GM18511 (cell line): Measurements from ENCODE around the gene LCE5A.
"Not testable (repeated sequence)": the region's sequence is repeated elsewhere in the genome, so short reads cannot be mapped to it uniquely, and the experiment has no call there.

Source experiments
- ATAC-seq: cut with Tn5 transposase; IDR thresholded peaks from one replicate; pipeline ENCODE4 v1.9.1; 2021; ENCODE audit warnings: mild to moderate bottlenecking, moderate library complexity; ENCODE audit not compliant: unreplicated experiment

LCE5A gene, protein sequence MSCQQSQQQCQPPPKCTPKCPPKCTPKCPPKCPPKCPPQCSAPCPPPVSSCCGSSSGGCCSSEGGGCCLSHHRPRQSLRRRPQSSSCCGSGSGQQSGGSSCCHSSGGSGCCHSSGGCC

DNA sequence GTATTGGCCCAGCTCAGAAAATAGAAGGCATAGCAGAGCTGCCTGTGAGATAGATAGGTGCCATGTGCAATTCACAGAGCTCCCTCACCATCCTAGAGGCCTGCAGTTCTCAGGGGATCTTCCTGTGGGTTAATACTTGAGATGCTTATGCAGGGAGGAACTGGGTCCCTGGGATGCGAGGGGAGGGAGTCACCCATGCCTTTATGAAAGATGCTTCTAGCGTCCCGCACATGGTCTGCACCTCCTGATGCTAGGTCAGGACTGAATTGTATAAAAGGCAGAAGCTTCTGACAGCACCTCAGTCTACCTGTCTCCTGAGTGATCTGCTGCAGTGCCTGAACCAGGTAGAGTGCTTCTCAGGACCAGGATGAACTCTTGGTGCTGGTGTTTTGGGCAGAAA is at the start of gene LCE5A:
TSS of gene LCE5A (plus strand) at position 301 of the 400 bp plus-strand sequence. CDS start 732 bp downstream, outside the sequence.
- ATAC-seq = no peak

- ATAC-seq = no peak
Measured at GRCh38 chr1:152461544-152461943, 49.1 kb upstream of the LCE5A start.

GRCh38 chr1:152462636-152463035 is 48.0 kb upstream of the LCE5A start:
- no peak for ATAC-seq

- no peak for ATAC-seq
Measured at GRCh38 chr1:152466217-152466616, 44.4 kb upstream of the LCE5A start.

- ATAC-seq = no peak
Measured at GRCh38 chr1:152473887-152474537, 36.6 kb upstream of the LCE5A start.

- no peak for ATAC-seq
Measured at GRCh38 chr1:152479792-152480595, 30.6 kb upstream of the LCE5A start.

GRCh38 chr1:152481869-152482664 is 28.5 kb upstream of the LCE5A start:
- no peak for ATAC-seq

DNA sequence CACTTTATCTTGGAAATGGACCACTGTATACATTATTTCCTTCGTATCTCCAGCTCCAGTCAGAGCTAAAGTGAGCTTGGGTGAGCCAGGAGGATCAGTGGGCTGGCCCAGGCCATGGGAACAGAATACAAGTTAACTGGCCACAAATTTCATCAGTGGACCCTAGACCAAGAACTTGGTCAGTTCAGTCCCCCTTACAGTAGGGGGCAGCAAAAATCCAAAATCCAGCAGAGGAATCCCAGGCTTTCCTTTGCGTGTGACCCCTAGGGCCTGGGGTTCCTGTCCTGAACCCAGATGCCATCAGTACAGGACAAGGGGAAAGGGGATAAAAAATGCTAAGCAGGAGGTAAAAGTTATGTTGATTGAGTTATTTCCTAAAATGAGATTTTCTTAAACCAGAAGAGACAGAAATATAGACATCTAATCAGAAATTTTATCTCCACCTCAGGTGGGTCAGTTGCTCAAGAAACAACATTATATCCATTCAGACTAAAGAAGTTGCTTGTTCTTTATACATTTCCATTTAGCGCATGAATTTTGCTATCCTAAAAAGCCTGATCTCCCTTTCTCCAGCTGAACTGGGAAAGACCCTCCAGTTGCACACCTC is 24.1 kb upstream of the LCE5A start:
- no peak for ATAC-seq

- no peak for ATAC-seq
Measured at GRCh38 chr1:152487871-152488270, 22.7 kb upstream of the LCE5A start.

GRCh38 chr1:152491537-152491936 is 19.1 kb upstream of the LCE5A start:
- ATAC-seq = not testable (repeated sequence)

- no peak for ATAC-seq
Measured at GRCh38 chr1:152495066-152495675, 15.4 kb upstream of the LCE5A start.

GRCh38 chr1:152497273-152497672 is 13.3 kb upstream of the LCE5A start:
- ATAC-seq = no peak

- ATAC-seq = no peak
Measured at GRCh38 chr1:152501704-152502103, 8.9 kb upstream of the LCE5A start.

GRCh38 chr1:152502496-152503180 is 8.0 kb upstream of the LCE5A start:
- no peak for ATAC-seq

GRCh38 chr1:152505083-152505482 is 5.5 kb upstream of the LCE5A start:
- ATAC-seq = no peak

DNA sequence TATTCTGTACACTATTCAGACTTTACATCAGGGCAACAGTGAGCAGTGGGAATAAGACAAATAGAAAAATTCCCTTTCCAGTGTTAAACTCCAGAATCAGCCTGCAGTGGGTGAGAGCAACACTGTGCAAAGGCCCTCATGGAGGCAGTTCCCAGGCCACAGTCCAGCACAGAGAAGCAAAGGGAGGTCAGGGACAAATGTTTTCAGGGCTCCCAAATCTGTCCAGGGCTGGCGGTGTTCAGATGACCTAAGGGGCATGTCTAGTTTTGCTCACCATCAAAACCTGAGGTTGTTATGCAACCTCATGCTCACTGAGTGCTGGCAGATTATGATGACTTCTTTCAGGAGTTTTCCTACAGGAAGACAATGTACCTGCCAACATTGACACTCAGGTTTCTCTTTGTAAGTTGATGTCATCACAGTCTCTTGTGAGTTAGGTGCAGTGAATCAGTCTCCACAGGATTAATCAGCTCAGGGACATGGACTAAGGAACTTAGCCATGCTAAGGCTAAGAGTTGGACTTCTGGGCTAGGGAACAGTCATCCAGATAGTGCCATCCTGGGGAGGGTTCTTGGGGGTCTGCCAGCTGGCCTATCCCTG is 3.6 kb upstream of the LCE5A start:
- ATAC-seq = no peak

- no peak for ATAC-seq
Measured at GRCh38 chr1:152511596-152511995, 993 bp downstream of the LCE5A start.

DNA sequence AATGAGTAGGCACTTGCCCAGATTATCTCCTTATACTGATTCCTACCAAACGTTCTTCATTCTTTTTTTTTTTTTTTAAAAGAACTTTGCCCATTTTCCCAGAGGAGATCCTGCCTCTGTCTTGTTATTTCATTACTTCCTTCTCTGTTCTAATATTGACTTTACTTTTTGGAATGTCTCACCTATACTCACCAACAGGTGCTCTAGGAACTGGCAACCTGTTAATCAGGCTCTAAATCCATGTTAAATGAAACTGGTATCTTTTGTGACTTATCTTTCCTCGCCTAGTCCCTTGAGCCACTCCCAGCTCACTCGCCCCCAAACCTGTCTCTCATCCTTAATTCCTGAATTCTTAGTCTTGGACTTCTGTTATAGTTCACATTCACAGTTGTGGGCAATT is 2.5 kb downstream of the LCE5A start:
- ATAC-seq = no peak

DNA sequence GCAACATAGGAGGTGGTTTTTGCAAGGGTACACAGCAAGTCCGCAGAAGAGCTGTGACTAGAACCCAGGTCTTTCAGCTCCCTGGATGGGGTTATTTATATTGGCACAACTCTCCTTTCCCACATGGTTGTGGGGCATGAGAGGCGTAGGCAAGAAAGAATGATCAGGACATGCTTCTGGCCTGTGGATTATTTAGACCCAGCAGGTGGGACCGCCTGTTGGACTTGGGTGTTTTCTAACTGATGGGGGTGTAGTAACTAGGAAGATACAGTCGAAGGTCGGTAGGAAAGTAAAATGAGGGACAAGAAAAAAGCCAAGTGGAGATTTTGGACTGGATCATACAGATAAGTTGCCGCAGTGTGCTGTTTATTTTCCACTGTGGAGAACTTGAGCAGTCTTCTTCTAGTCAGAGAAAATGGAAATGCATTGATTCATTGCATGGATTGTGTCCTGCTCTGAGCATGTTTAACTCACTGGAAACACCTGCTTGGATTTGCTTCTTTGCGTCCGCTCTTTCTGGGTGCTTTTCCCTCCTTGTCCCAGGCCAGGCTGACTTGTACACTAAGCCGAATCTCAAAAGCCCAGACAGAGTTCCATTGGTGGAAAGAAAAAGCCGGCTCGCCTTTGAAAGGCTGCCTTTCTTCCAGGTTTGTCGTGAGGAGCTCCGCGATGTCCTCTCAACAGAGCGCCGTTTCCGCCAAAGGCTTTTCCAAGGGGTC is 4.3 kb downstream of the LCE5A start:
- ATAC-seq = no peak
